Large intestine (tissue), 1 donor: ENCODE measurements around the gene BPIFB1. TPM values are rescaled to one million over a fixed set of nuclear protein-coding genes. Genes with fewer than 3 reads are reported as not detected.

Experiments used
- polyA plus RNA-seq: library from polyadenylated mRNA; unstranded; fragments of 120-200 nt; gene quantifications from one replicate; pipeline ENCODE4 v1.2.1, GENCODE V29; 2013

BPIFB1 gene
- polyA plus RNA-seq, 1 donor = not detected

Other genes with a start within 250 kb of the BPIFB1 start
- not detected for gene BPIFB3, start 229.3 kb upstream of the BPIFB1 start, polyA plus RNA-seq
- gene BPIFB4, start 203.6 kb upstream of the BPIFB1 start, polyA plus RNA-seq = 0.12 TPM
- gene BPIFA2, start 115.1 kb upstream of the BPIFB1 start, polyA plus RNA-seq = not detected
- gene BPIFA3, start 65.9 kb upstream of the BPIFB1 start, polyA plus RNA-seq = not detected
- not detected for gene BPIFA1, start 47.2 kb upstream of the BPIFB1 start, polyA plus RNA-seq
- gene CDK5RAP1, start 118.3 kb downstream of the BPIFB1 start, polyA plus RNA-seq = 32.5 TPM
- gene SNTA1, start 160.5 kb downstream of the BPIFB1 start, polyA plus RNA-seq = 9.2 TPM
- gene CBFA2T2, start 206.9 kb downstream of the BPIFB1 start, polyA plus RNA-seq = 29.1 TPM